RWPE1 (cell line): Measurements from ENCODE around the gene SMIM35.
A peak's percentile ranks its signal among the peaks of the same experiment; 100 is the strongest.

Experiments used
- CTCF ChIA-PET: fragments of 350-600 bp; sonication (Branson Sonifier 250); formaldehyde crosslinking; extraction: SDS; loops from one replicate; lab custom pipeline; 2021; lab: Yijun Ruan, JAX
- POLR2A ChIA-PET: fragments of 400-600 bp; formaldehyde crosslinking; extraction: SDS; loops from one replicate; lab custom pipeline; 2020; ENCODE audit warnings: antibody characterized with exemption; ENCODE audit not compliant: low non-redundant PET; lab: Yijun Ruan, JAX
- DNase-seq: peaks from one replicate; pipeline ENCODE4 v3.0.0; 2012; ENCODE audit warnings: low spot score
- H3K27ac ChIP-seq: fragments of 450-650 bp; 2 replicates; pipeline ENCODE4 v1.5.1; 2017
- TF ChIP-seq, protein P1 (sequence below): fragments of 450-650 bp; conservative IDR thresholded peaks from 2 replicates; pipeline ENCODE4 v1.5.1; 2017; ENCODE audit warnings: low read depth, mild to moderate bottlenecking

The SMIM35 gene

DNA sequence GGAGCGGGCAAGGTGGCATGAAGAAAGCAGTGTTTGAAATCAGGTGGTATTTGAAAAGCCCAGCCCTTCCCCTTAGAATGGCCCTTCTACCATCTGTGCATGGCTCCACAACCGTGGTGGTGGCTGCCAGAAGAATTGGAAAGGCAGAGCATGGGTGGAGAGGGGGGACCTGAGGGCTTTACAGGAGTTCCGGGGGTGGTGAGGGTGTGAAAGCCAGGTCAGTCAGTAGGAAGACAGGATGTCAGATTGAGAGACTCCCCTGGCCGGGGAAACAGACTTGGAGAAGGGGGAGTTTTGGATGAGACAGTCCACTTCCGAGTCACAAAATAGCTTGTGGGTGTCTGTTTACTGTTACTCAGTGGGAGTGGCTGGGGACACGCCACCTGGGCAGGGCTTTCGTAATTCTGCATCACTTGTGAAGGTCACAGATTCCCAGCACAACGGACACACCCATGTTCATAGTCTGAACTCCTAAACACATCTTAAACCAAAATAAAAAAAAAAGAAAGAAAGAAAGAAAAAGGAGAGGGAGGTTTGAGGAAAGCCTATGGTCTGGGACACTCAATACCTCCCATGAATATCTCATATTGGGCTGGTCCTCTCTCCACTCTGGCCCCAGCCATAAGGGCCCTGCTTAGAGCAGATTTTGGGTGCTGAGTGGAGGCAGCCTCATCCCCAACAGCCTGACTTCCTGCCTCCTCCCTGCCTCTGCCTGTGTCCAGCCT, 24.4 kb upstream of the SMIM35 start:
- CTCF ChIA-PET, result no interaction called here
- POLR2A ChIA-PET, result no interaction called here
- no peak for DNase-seq
- TF ChIP-seq, protein P1, sequence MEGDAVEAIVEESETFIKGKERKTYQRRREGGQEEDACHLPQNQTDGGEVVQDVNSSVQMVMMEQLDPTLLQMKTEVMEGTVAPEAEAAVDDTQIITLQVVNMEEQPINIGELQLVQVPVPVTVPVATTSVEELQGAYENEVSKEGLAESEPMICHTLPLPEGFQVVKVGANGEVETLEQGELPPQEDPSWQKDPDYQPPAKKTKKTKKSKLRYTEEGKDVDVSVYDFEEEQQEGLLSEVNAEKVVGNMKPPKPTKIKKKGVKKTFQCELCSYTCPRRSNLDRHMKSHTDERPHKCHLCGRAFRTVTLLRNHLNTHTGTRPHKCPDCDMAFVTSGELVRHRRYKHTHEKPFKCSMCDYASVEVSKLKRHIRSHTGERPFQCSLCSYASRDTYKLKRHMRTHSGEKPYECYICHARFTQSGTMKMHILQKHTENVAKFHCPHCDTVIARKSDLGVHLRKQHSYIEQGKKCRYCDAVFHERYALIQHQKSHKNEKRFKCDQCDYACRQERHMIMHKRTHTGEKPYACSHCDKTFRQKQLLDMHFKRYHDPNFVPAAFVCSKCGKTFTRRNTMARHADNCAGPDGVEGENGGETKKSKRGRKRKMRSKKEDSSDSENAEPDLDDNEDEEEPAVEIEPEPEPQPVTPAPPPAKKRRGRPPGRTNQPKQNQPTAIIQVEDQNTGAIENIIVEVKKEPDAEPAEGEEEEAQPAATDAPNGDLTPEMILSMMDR, result no peak
- H3K27ac ChIP-seq, result no peak overlapping the region

DNA sequence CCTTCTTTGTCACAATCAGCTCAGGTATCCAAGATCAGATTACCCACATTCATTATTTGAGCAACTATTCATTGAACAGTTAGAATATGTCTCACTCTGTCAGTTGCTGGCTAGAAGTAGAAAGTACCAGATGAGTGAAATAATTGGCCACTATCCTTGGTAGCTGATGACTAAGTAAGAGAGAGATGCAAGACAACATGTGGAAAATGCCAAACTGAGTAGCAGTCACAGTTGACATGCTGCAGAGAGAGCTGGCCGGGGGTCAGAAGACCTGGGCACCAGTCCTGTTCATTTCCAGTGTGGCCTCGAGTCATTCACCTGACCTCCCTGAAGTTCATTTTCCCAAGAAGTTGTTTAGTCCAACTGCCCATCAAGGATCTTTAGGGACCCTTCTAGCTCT, 22.5 kb upstream of the SMIM35 start:
- POLR2A ChIA-PET, result no interaction called here
- CTCF ChIA-PET, result interaction anchor here (0.7 kb wide), 1 partner anchor 28 kb away, joined by 4 read pairs; no protein-coding TSS in a partner anchor
- DNase-seq, result no peak
- TF ChIP-seq, protein P1, result no peak
- H3K27ac ChIP-seq, result no peak overlapping the region

DNA sequence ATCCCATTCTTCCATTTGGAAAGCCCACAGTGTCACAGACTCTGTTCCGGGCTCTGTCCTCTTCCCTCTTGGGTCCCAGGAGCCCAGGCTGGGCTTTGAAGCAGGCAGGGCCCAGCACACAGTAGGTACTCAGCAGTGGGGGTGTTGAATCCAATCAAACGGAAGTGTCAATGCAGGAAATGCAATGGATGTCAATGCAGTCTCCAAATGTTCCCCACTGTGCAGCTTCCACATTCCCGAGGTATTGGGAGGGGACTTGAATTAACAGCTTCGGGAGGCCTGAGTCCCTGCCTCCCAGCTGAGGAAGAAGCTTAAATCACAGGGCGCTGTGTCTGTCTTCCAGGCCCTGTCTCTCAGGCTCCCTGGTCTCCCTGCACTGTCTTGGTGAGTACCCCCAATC, 21.8 kb upstream of the SMIM35 start:
- H3K27ac ChIP-seq, result no peak overlapping the region
- CTCF ChIA-PET, result interaction anchor here (0.7 kb wide), 1 partner anchor 11 kb away, joined by 3 read pairs; no protein-coding TSS in a partner anchor
- POLR2A ChIA-PET, result no interaction called here
- no peak for DNase-seq
- TF ChIP-seq, protein P1, result no peak

DNA sequence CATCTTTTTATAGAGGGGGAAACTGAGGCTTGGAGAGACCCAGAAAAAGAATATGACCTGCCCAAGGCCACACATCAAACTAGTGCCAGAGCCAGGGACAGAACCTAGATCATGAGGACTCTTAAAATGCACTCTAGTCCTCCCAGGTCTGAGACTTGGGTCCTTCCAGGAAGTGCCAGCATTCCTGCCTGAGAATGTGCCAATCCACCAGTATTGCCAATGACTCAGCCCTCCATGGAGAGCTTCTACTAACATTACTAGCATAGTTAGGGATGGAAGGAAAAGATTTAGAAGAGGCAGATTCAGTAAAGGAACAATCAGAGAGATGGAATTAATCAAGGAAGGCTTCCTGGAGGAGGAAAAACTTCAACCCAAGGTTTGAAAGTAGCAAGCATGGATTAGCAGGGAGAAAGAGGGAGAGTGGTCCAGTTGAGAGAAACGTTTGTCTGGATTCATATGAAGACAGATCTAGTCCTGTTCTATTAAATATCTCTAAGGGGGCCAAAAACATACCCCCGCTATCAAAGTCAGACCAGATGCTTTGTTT, 20.1 kb upstream of the SMIM35 start:
- CTCF ChIA-PET, result no interaction called here
- peak; percentile 52 for DNase-seq
- POLR2A ChIA-PET, result no interaction called here
- H3K27ac ChIP-seq, result no peak overlapping the region
- TF ChIP-seq, protein P1, result no peak

DNA sequence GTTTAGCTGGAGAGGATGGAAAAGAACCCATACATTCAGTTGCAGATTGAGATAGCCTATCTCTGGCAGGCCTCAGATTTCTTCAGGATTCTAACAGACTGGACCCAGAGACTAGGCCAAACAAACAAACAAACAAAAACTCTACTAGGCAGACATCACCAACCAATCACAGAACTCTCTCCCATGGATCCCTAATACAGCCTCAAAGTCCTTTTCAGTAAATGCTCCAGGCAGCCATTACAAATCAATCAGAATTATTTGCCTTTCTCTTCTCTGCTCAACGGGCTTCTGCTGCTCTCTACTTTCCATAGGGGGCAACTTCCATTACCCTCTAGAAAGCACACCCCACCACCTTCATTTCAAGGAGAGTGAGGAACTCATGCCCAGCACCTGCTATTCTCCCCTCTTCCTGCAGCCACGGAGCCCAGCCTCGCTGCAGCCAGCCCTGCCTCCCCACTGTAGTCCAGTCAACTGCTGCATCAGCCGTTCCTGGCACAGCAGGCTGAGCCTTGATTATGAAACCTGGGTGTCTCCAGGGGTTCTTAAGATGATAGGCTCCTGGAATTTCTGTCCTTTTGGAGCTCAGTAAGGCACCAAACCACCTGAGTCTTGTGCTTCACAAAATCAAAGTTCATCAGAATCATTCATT, 19.0 kb upstream of the SMIM35 start:
- TF ChIP-seq, protein P1, result no peak
- DNase-seq, result no peak
- ChIA-PET CTCF (no interaction called here), POLR2A (no interaction called here)
- no peak overlapping the region for H3K27ac ChIP-seq

DNA sequence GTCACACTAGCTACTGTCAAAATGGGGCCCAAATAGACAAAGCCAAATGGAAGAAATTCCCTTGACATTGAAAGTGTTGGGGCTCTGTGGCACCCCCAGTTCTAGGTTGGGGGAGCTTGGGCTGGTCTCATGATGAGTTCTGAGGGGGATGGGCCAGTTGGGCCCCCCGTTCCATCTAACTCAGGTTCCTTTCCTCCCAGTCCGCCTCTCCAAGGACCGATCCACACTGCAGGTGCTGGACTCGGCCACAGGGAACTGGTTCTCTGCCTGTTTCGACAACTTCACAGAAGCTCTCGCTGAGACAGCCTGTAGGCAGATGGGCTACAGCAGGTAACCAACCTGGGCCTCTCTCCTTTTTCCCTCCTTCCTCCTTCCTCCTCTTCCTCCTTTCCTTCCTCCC, 17.7 kb upstream of the SMIM35 start:
- no peak overlapping the region for H3K27ac ChIP-seq
- POLR2A ChIA-PET, result no interaction called here
- DNase-seq, result no peak
- TF ChIP-seq, protein P1, result no peak
- CTCF ChIA-PET, result interaction anchor here (0.5 to 0.6 kb wide), 2 partner anchors 17 to 139 kb away, joined by 3 to 7 read pairs; no protein-coding TSS in a partner anchor
